Epithelial cell of proximal tubule (primary cell): ENCODE results near the gene SMIM31. TPM values are rescaled to one million over a fixed set of nuclear protein-coding genes. Genes with fewer than 3 reads are reported as not detected.

Source experiments
- DNase-seq: peaks from one replicate; pipeline ENCODE4 v3.0.0-alpha.2; 2011; ENCODE audit warnings: low read depth
- H3K4me3 ChIP-seq: 2 replicates; pipeline ENCODE4 v1.5.1; 2011; ENCODE audit warnings: low read depth, mild to moderate bottlenecking, low read length
- total RNA-seq: library from RNA; depleted of rRNA; stranded (reverse); fragments of >200 nt; gene quantifications from 2 replicates; pipeline ENCODE4 v1.2.3, GENCODE V29; 2015
- TF ChIP-seq, protein P1 (sequence below): conservative IDR thresholded peaks from 2 replicates; pipeline ENCODE4 v1.5.1; 2012; ENCODE audit warnings: low read depth, mild to moderate bottlenecking, low read length

SMIM31 gene
- total RNA-seq, 1 donor from 2014 or later = not detected

DNA sequence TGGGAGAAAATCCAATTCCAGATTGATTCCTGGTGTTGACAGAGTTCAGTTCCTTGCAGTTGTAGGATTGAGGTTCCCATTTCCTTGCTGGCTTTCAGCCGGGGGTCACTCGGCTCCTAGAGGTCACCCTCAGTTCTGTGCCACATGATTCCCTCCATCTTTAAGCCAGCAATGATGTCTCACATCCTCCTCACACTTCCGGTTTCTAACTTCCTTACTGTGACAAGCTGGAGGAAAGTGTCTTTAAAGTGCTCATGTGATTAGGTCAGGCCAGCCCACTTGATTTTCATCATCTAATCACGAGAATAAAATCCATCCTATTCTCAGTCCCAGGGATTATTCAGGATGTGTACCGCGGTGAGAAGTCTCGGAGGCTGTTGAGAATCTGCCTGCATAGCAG, 19.4 kb upstream of the SMIM31 start:
- no peak overlapping the region for H3K4me3 ChIP-seq
- no peak for DNase-seq
- TF ChIP-seq, protein P1, sequence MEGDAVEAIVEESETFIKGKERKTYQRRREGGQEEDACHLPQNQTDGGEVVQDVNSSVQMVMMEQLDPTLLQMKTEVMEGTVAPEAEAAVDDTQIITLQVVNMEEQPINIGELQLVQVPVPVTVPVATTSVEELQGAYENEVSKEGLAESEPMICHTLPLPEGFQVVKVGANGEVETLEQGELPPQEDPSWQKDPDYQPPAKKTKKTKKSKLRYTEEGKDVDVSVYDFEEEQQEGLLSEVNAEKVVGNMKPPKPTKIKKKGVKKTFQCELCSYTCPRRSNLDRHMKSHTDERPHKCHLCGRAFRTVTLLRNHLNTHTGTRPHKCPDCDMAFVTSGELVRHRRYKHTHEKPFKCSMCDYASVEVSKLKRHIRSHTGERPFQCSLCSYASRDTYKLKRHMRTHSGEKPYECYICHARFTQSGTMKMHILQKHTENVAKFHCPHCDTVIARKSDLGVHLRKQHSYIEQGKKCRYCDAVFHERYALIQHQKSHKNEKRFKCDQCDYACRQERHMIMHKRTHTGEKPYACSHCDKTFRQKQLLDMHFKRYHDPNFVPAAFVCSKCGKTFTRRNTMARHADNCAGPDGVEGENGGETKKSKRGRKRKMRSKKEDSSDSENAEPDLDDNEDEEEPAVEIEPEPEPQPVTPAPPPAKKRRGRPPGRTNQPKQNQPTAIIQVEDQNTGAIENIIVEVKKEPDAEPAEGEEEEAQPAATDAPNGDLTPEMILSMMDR = no peak

DNA sequence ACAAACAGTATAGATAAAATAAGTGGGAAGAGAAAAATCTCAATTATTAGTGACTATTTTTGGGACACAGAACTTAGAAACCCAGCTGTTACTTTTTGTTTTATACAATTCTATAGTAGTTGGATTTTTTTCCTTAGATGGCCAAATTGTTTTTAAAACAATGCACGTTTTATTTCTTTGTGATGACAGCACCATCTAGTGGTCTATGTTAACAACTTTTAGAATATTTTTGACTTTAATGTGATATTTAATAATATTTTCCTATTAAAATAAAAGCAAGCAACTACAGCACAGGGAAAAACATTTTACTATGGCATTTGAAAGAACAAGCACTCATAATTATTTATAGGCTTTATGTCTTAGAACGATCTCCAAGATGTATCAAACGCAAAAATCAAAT, 5.6 kb upstream of the SMIM31 start:
- DNase-seq = no peak
- TF ChIP-seq, protein P1 = peak; percentile 46
- H3K4me3 ChIP-seq = no peak overlapping the region

DNA sequence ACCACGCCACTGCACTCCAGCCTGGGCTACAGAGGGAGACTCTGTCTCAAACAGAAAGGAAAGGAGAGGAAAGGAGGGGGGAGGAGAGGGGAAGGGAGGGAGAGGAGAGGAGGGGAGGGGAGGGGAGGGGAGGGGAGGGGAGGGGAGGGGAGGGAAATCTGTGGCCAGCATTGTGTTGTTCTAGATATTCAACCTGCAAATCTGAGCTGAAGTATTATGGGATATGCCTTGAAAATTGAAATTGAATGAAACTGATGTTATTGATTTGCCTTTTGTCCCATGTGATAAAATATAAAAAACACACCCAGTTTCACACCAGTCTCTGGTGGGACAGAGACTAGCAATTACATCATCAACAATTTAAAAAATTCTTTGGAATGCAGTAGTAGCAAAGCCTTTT, 1.5 kb downstream of the SMIM31 start:
- TF ChIP-seq, protein P1 = no peak

DNA sequence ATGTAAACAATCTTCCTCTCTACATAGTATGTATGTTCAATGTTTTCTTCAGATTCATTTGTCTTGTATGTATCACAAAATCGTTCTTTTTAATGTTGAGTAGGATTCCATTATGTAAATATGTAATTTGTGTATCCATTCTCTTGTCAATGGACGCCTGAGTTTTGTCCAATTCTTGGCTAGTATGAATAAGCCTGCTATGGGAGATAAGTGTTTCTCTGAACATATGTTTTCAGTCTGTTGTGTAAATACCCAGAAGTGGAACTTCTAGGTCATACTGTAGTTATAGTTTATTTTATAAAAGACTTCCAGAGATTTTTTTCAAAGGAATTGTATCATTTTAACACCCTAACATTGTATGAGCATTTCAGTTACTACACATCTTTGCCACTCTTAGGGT, 2.8 kb downstream of the SMIM31 start:
- DNase-seq = no peak
- TF ChIP-seq, protein P1 = no peak
- H3K4me3 ChIP-seq = no peak overlapping the region

More for the DNA sequence above, 1.5 kb downstream of the SMIM31 start:
- H3K4me3 ChIP-seq = no peak overlapping the region
- DNase-seq = no peak

DNA sequence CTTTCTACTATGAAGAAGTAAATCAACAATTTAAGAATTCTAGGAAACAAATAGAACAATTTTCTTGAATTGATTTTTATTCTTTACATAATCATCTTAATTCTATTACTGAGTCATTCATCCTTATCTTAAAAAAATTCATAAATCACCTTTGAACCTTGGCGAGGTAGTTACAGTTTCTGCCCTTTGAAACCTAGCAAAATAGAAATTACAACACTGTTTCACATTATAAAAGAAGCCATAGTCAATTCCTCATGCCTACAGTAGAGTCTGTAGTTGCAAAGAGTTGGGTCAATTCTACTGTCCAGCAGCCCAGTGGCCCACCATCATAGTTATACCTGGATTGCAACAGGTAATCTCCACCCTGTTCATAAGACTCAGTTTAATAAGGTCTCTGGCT, 7.3 kb downstream of the SMIM31 start:
- no peak for DNase-seq
- TF ChIP-seq, protein P1 = no peak
- H3K4me3 ChIP-seq = no peak overlapping the region

DNA sequence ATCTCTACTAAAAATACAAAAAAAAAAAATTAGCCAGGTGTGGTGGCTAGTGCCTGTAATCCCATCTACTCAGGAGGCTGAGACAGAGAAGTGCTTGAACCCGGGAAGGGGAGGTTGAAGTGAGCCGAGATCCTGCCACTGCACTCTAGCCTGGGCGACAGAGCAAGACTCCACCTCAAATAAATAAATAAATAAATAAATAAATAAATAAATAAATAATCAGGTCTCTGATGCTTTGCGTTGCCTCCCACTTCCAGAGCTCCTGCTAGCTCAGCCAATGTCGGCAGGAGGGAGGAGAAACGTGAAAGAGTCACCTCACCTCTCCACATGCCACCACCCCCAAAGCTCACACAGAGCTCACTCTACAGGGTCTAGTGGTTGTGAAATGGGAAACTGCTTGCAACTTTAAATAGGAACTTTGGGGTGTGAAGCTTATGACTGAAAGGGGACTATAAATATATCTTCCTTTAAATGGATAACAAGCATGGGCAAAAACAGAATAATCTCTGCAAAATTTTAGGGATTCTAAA, 7.9 kb downstream of the SMIM31 start:
- no peak for DNase-seq
- TF ChIP-seq, protein P1 = no peak
- no peak overlapping the region for H3K4me3 ChIP-seq

DNA sequence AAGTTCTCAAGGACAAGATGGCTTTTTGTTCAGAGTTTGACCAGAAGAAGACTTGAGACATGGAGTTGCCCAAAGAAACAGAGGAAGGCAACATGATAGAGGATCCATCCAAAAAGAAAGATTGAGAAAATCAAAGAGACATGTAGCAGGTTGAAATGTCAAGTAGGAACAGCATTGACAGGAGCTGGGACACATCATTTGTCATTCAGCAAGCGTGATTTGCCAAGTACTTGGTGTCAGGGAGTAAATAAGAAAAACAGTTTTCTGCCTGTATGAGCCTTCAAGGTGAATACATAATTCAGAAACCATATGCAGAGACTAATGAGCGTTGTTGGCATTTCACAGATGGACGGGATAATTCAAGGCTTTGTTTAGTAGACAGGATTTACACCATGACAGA, 11.2 kb downstream of the SMIM31 start:
- H3K4me3 ChIP-seq = no peak overlapping the region
- DNase-seq = no peak
- TF ChIP-seq, protein P1 = no peak
